ENCODE data around the gene PLPP3.

The PLPP3 gene

GRCh38 chr1:56493826-56494225 is 85.5 kb downstream of the PLPP3 start:
- Mint-ChIP-seq H3K27ac (no peak overlapping the region), H3K27me3 (ENCODE audit: low read depth) (no peaks in the 10 kb centered on the region), H3K36me3 (ENCODE audit: low read depth) (no peaks in the 10 kb centered on the region), H3K4me3 (no peak overlapping the region), H3K9me3 (no peaks in the 10 kb centered on the region), H3K4me1 (ENCODE audit: low read depth) (no peaks in the 10 kb centered on the region)

- Mint-ChIP-seq H3K27ac (no peak overlapping the region), H3K4me1 (ENCODE audit: low read depth) (no peaks in the 10 kb centered on the region), H3K9me3 (no peaks in the 10 kb centered on the region), H3K4me3 (no peak overlapping the region), H3K27me3 (ENCODE audit: low read depth) (no peaks in the 10 kb centered on the region), H3K36me3 (ENCODE audit: low read depth) (no peaks in the 10 kb centered on the region)
Measured at GRCh38 chr1:56491441-56491840, 87.9 kb downstream of the PLPP3 start.

GRCh38 chr1:56490619-56491018 is 88.7 kb downstream of the PLPP3 start:
- Mint-ChIP-seq H3K9me3 (no peaks in the 10 kb centered on the region), H3K4me3 (no peak overlapping the region), H3K27me3 (ENCODE audit: low read depth) (no peaks in the 10 kb centered on the region), H3K36me3 (ENCODE audit: low read depth) (no peaks in the 10 kb centered on the region), H3K4me1 (ENCODE audit: low read depth) (no peaks in the 10 kb centered on the region), H3K27ac (no peak overlapping the region)

GRCh38 chr1:56489695-56490094 is 89.7 kb downstream of the PLPP3 start:
- Mint-ChIP-seq H3K4me1 (ENCODE audit: low read depth) (no peaks in the 10 kb centered on the region), H3K4me3 (no peak overlapping the region), H3K27me3 (ENCODE audit: low read depth) (no peaks in the 10 kb centered on the region), H3K27ac (no peak overlapping the region), H3K9me3 (no peaks in the 10 kb centered on the region), H3K36me3 (ENCODE audit: low read depth) (no peaks in the 10 kb centered on the region)

- no peaks in the 10 kb centered on the region for H3K4me1 Mint-ChIP-seq (ENCODE audit: low read depth)
- H3K27ac Mint-ChIP-seq: no peak overlapping the region
- H3K4me3 Mint-ChIP-seq: no peak overlapping the region
- no peaks in the 10 kb centered on the region for H3K36me3 Mint-ChIP-seq (ENCODE audit: low read depth)
- H3K9me3 Mint-ChIP-seq: no peaks in the 10 kb centered on the region
- peaks cover 14% of the 10 kb centered on the region for H3K27me3 Mint-ChIP-seq (ENCODE audit: low read depth)
Measured at GRCh38 chr1:56484695-56485094, 94.7 kb downstream of the PLPP3 start.

GRCh38 chr1:56483104-56483503 is 96.3 kb downstream of the PLPP3 start:
- no peaks in the 10 kb centered on the region for H3K36me3 Mint-ChIP-seq (ENCODE audit: low read depth)
- H3K27me3 Mint-ChIP-seq (ENCODE audit: low read depth): peaks cover 25% of the 10 kb centered on the region
- H3K9me3 Mint-ChIP-seq: no peaks in the 10 kb centered on the region
- no peaks in the 10 kb centered on the region for H3K4me1 Mint-ChIP-seq (ENCODE audit: low read depth)
- no peak overlapping the region for H3K27ac Mint-ChIP-seq
- no peak overlapping the region for H3K4me3 Mint-ChIP-seq

GRCh38 chr1:56482486-56482885 is 96.9 kb downstream of the PLPP3 start:
- Mint-ChIP-seq H3K27ac (no peak overlapping the region), H3K9me3 (no peaks in the 10 kb centered on the region), H3K4me1 (ENCODE audit: low read depth) (no peaks in the 10 kb centered on the region), H3K4me3 (no peak overlapping the region), H3K27me3 (ENCODE audit: low read depth) (peaks cover 26% of the 10 kb centered on the region), H3K36me3 (ENCODE audit: low read depth) (no peaks in the 10 kb centered on the region)

- Mint-ChIP-seq H3K4me1 (ENCODE audit: low read depth) (no peaks in the 10 kb centered on the region), H3K9me3 (no peaks in the 10 kb centered on the region), H3K27me3 (ENCODE audit: low read depth) (peaks cover 39% of the 10 kb centered on the region), H3K4me3 (no peak overlapping the region), H3K36me3 (ENCODE audit: low read depth) (no peaks in the 10 kb centered on the region), H3K27ac (no peak overlapping the region)
Measured at GRCh38 chr1:56481140-56481694, 98.1 kb downstream of the PLPP3 start.

GRCh38 chr1:56478734-56479133 is 100.6 kb downstream of the PLPP3 start:
- Mint-ChIP-seq H3K9me3 (no peaks in the 10 kb centered on the region), H3K27ac (no peak overlapping the region), H3K27me3 (ENCODE audit: low read depth) (peaks cover 42% of the 10 kb centered on the region), H3K36me3 (ENCODE audit: low read depth) (no peaks in the 10 kb centered on the region), H3K4me1 (ENCODE audit: low read depth) (no peaks in the 10 kb centered on the region), H3K4me3 (no peak overlapping the region)

- Mint-ChIP-seq H3K27me3 (ENCODE audit: low read depth) (peaks cover 38% of the 10 kb centered on the region), H3K36me3 (ENCODE audit: low read depth) (no peaks in the 10 kb centered on the region), H3K9me3 (no peaks in the 10 kb centered on the region), H3K4me1 (ENCODE audit: low read depth) (no peaks in the 10 kb centered on the region), H3K4me3 (no peak overlapping the region), H3K27ac (no peak overlapping the region)
Measured at GRCh38 chr1:56477164-56478111, 101.9 kb downstream of the PLPP3 start.

GRCh38 chr1:56473582-56474270 is 105.6 kb downstream of the PLPP3 start:
- Mint-ChIP-seq H3K4me3 (no peak overlapping the region), H3K36me3 (ENCODE audit: low read depth) (no peaks in the 10 kb centered on the region), H3K4me1 (ENCODE audit: low read depth) (no peaks in the 10 kb centered on the region), H3K27ac (no peak overlapping the region), H3K9me3 (no peaks in the 10 kb centered on the region), H3K27me3 (ENCODE audit: low read depth) (peaks cover 23% of the 10 kb centered on the region)

- Mint-ChIP-seq H3K9me3 (no peaks in the 10 kb centered on the region), H3K27ac (no peak overlapping the region), H3K27me3 (ENCODE audit: low read depth) (peaks cover 17% of the 10 kb centered on the region), H3K4me3 (no peak overlapping the region), H3K36me3 (ENCODE audit: low read depth) (no peaks in the 10 kb centered on the region), H3K4me1 (ENCODE audit: low read depth) (no peaks in the 10 kb centered on the region)
Measured at GRCh38 chr1:56472860-56473259, 106.5 kb downstream of the PLPP3 start.

- Mint-ChIP-seq H3K4me3 (no peak overlapping the region), H3K36me3 (ENCODE audit: low read depth) (no peaks in the 10 kb centered on the region), H3K4me1 (ENCODE audit: low read depth) (no peaks in the 10 kb centered on the region), H3K9me3 (no peaks in the 10 kb centered on the region), H3K27ac (no peak overlapping the region), H3K27me3 (ENCODE audit: low read depth) (no peaks in the 10 kb centered on the region)
Measured at GRCh38 chr1:56469640-56470371, 109.6 kb downstream of the PLPP3 start.

- Mint-ChIP-seq H3K9me3 (no peaks in the 10 kb centered on the region), H3K4me1 (ENCODE audit: low read depth) (no peaks in the 10 kb centered on the region), H3K27ac (no peak overlapping the region), H3K36me3 (ENCODE audit: low read depth) (no peaks in the 10 kb centered on the region), H3K4me3 (no peak overlapping the region), H3K27me3 (ENCODE audit: low read depth) (no peaks in the 10 kb centered on the region)
Measured at GRCh38 chr1:56468518-56468917, 110.8 kb downstream of the PLPP3 start.
